Measurements from ENCODE around the gene MIEF2.
A peak's percentile ranks its signal among the peaks of the same experiment; 100 is the strongest.

Gene MIEF2

DNA sequence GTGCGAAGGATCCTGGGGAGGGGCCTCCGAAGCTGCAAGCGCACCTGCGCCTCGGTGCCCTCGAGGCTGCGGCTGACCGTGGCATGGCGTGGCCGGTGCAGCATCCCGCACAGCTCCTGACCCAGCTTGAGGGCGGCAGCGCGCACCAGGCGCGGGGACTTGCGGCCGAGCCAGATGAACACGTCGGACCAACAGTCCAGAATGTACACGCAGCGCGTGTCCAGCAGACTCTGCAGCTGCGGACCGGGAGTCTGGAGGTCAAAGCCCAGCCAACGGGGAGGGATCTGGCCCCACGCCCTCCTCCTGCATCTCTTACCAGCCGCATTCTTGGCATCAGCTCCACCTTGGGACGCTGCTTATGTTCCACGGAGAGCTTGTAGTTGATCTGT lies 12.9 kb upstream of the MIEF2 start:
- Histone ChIP-seq H3K27me3 (ENCODE audit: low read length) (no peaks in the 10 kb centered on the region), H3F3A (ENCODE audit: insufficient read depth) (no peaks in the 10 kb centered on the region), H3K9me2 (replicated peaks; ENCODE audit: insufficient read depth, low read length) (no peaks in the 10 kb centered on the region), H3K36me3 (ENCODE audit: low read length) (no peaks in the 10 kb centered on the region), H3K4me3 (ENCODE audit: insufficient read depth, low read length, poor library complexity, severe bottlenecking) (no peak overlapping the region), H3K4me2 (ENCODE audit: low read depth, low read length, poor library complexity, severe bottlenecking) (no peak overlapping the region), H4K20me1 (ENCODE audit: low read depth, low read length) (no peaks in the 10 kb centered on the region), H3K79me2 (ENCODE audit: insufficient read depth, low read length) (no peaks in the 10 kb centered on the region), H3K27ac (ENCODE audit: low read depth, low read length) (no peak overlapping the region), H2AFZ (ENCODE audit: low read depth, low read length, severe bottlenecking) (no peak overlapping the region), H3K9ac (ENCODE audit: low read length) (no peak overlapping the region), H3K9me3 (ENCODE audit: insufficient read depth, low read length) (no peaks in the 10 kb centered on the region)
- TF ChIP-seq CTCF (IDR thresholded peaks at IDR 0.05; ENCODE audit: insufficient read depth, low read length, poor library complexity, severe bottlenecking) (no peak), EZH2phosphoT487 (conservative IDR thresholded peaks at IDR 0.05; ENCODE audit: low read length) (no peak)

DNA sequence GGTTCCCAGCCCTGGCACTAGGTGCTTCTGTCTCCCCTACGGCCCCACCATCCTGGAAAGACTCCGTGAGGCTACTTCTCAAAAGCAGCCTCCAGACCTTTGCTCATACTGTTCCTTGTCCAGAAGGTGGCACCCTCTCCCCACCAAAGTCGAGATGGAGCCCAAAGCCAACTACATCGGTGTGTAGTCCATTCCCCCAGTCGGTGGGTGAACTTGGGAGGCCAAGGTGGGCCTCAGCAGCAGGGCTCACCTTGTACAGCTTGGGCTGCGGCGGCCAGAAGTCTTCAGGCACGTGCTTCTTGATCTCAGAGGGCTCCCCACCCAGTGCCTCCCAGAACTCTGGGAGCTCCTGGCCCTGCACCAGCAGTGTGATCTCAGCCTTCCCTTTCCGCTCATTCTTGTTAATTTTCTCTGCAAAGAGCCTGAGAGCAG lies 12.1 kb upstream of the MIEF2 start:
- Histone ChIP-seq H4K20me1 (ENCODE audit: low read depth, low read length) (no peaks in the 10 kb centered on the region), H2AFZ (ENCODE audit: low read depth, low read length, severe bottlenecking) (no peak overlapping the region), H3K27me3 (ENCODE audit: low read length) (no peaks in the 10 kb centered on the region), H3K9me3 (ENCODE audit: insufficient read depth, low read length) (no peaks in the 10 kb centered on the region), H3K4me2 (ENCODE audit: low read depth, low read length, poor library complexity, severe bottlenecking) (no peak overlapping the region), H3K27ac (ENCODE audit: low read depth, low read length) (no peak overlapping the region), H3K9ac (ENCODE audit: low read length) (no peak overlapping the region), H3K9me2 (replicated peaks; ENCODE audit: insufficient read depth, low read length) (no peaks in the 10 kb centered on the region), H3K4me3 (ENCODE audit: insufficient read depth, low read length, poor library complexity, severe bottlenecking) (no peak overlapping the region), H3K36me3 (ENCODE audit: low read length) (no peaks in the 10 kb centered on the region), H3F3A (ENCODE audit: insufficient read depth) (no peaks in the 10 kb centered on the region), H3K79me2 (ENCODE audit: insufficient read depth, low read length) (no peaks in the 10 kb centered on the region)
- TF ChIP-seq CTCF (IDR thresholded peaks at IDR 0.05; ENCODE audit: insufficient read depth, low read length, poor library complexity, severe bottlenecking) (peak; percentile 61), EZH2phosphoT487 (conservative IDR thresholded peaks at IDR 0.05; ENCODE audit: low read length) (no peak)

DNA sequence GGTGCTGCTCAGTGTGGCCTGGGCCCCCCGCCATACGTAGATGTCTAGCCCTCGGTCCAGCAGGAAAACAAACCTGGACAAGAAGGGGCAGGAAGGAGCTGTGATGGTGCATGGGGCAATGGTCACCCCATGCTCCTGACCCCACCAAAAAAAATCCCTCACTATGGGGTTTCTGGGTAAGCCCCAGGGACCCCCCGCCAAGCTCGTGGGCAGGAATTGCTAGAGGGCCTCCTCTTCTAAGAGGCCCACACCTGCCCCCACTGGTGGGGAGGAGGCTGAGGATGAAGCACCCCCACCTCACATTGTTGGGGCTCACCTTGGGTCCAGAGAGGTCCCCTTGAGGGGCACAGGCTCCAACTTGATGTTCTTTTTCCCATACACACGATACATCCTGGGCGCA lies 11.7 kb upstream of the MIEF2 start:
- Histone ChIP-seq H3K79me2 (ENCODE audit: insufficient read depth, low read length) (no peaks in the 10 kb centered on the region), H3K27ac (ENCODE audit: low read depth, low read length) (no peak overlapping the region), H3K4me2 (ENCODE audit: low read depth, low read length, poor library complexity, severe bottlenecking) (no peak overlapping the region), H2AFZ (ENCODE audit: low read depth, low read length, severe bottlenecking) (no peak overlapping the region), H3K36me3 (ENCODE audit: low read length) (no peaks in the 10 kb centered on the region), H3K9me3 (ENCODE audit: insufficient read depth, low read length) (no peaks in the 10 kb centered on the region), H4K20me1 (ENCODE audit: low read depth, low read length) (no peaks in the 10 kb centered on the region), H3K9me2 (replicated peaks; ENCODE audit: insufficient read depth, low read length) (no peaks in the 10 kb centered on the region), H3K9ac (ENCODE audit: low read length) (no peak overlapping the region), H3F3A (ENCODE audit: insufficient read depth) (no peaks in the 10 kb centered on the region), H3K4me3 (ENCODE audit: insufficient read depth, low read length, poor library complexity, severe bottlenecking) (no peak overlapping the region), H3K27me3 (ENCODE audit: low read length) (no peaks in the 10 kb centered on the region)
- TF ChIP-seq EZH2phosphoT487 (conservative IDR thresholded peaks at IDR 0.05; ENCODE audit: low read length) (no peak), CTCF (IDR thresholded peaks at IDR 0.05; ENCODE audit: insufficient read depth, low read length, poor library complexity, severe bottlenecking) (no peak)
